Measurements from ENCODE around the gene GLRX5. TPM values are rescaled to one million over a fixed set of nuclear protein-coding genes. Genes with fewer than 3 reads are reported as not detected.

GLRX5 gene
- total RNA-seq, 1 experiment from 2014 or later: 62.2 TPM

GRCh38 chr14:95508377-95508776, 26.5 kb upstream of the GLRX5 start:
- Histone ChIP-seq H3K27ac (ENCODE audit: insufficient read length, low read depth, low read length) (no peak overlapping the region), H3K79me1 (ENCODE audit: insufficient read depth, low read depth, low read length, poor library complexity, severe bottlenecking) (no peaks in the 10 kb centered on the region), H3K27me3 (ENCODE audit: insufficient read depth, low read length) (no peaks in the 10 kb centered on the region), H3K9ac (ENCODE audit: extremely low read depth, insufficient read length, low read length) (no peak overlapping the region), H3K4me1 (ENCODE audit: insufficient read depth, low read length) (no peaks in the 10 kb centered on the region), H3T11ph (ENCODE audit: low read length) (no peak overlapping the region), H2AK5ac (ENCODE audit: insufficient read length, low read length) (no peak overlapping the region), H4K91ac (ENCODE audit: insufficient read length, low read depth, low read length) (no peak overlapping the region), H3K79me2 (ENCODE audit: insufficient read depth, low read length) (no peaks in the 10 kb centered on the region), H4K20me1 (ENCODE audit: control insufficient read depth, insufficient read depth, insufficient read length) (no peaks in the 10 kb centered on the region), H4K8ac (replicated peaks; ENCODE audit: insufficient read length, low read depth, low read length) (no peak overlapping the region), H2BK120ac (ENCODE audit: low read depth, low read length, poor library complexity, severe bottlenecking) (no peak overlapping the region), H3K18ac (ENCODE audit: insufficient read length, low read depth, low read length) (no peak overlapping the region), H2BK12ac (ENCODE audit: insufficient read length, low read depth, low read length) (no peak overlapping the region), H2BK20ac (ENCODE audit: low read depth, low read length, poor library complexity, severe bottlenecking) (no peak overlapping the region), H3K23ac (ENCODE audit: insufficient read length, low read depth, low read length) (no peak overlapping the region), H2BK5ac (ENCODE audit: insufficient read length, low read length) (no peak overlapping the region), H3K9me3 (ENCODE audit: control insufficient read depth, low read depth, low read length) (no peaks in the 10 kb centered on the region), H3K14ac (ENCODE audit: insufficient read depth, low read length) (no peak overlapping the region), H3K23me2 (ENCODE audit: insufficient read length, low read depth, low read length, poor library complexity, severe bottlenecking) (no peaks in the 10 kb centered on the region), H3K4me2 (ENCODE audit: insufficient read depth, insufficient read length, low read length) (no peak overlapping the region), H4K5ac (ENCODE audit: insufficient read length, low read depth, low read length) (no peak overlapping the region), H2AFZ (ENCODE audit: low read length) (no peak overlapping the region), H2BK15ac (ENCODE audit: low read depth, low read length) (no peak overlapping the region), H3K4ac (ENCODE audit: low read depth, low read length) (no peak overlapping the region), H3K56ac (ENCODE audit: insufficient read length, low read depth, low read length) (no peak overlapping the region)
- no CpG with 5 or more reads among the region's 6 CpGs for WGBS (ENCODE audit: extremely low coverage, insufficient read length, low lambda C conversion rate)
- no peak for TF ChIP-seq CTCF (conservative IDR thresholded peaks at IDR 0.05)
- peaks cover 10% of the 10 kb centered on the region; the same call in 1 of the 2 replicates for H3K27me3 Mint-ChIP-seq (ENCODE audit: low read depth)
- no peak overlapping the region for H3K4me3 Mint-ChIP-seq
- H3K9me3 Mint-ChIP-seq: no peaks in the 10 kb centered on the region
- H3K36me3 Mint-ChIP-seq (ENCODE audit: insufficient read depth in 1 of 3, low read depth in 3 of 3): no peaks in the 10 kb centered on the region
- DNase-seq: no peak
- H3K4me1 Mint-ChIP-seq: no peaks in the 10 kb centered on the region
- H3K27ac Mint-ChIP-seq: no peak overlapping the region
